ENCODE measurements around the gene IFNGR1.

IFNGR1 gene

GRCh38 chr6:137172734-137173431 lies 46.3 kb downstream of the IFNGR1 start:
- FAIRE-seq, result no peak

- no peak for FAIRE-seq
These were observed 47.1 kb downstream of the IFNGR1 start for GRCh38 chr6:137171824-137172733.

- no peak for FAIRE-seq
These were observed 48.2 kb downstream of the IFNGR1 start for GRCh38 chr6:137171053-137171374.

GRCh38 chr6:137170266-137171052 lies 48.7 kb downstream of the IFNGR1 start:
- FAIRE-seq, result no peak

GRCh38 chr6:137167702-137168377 lies 51.3 kb downstream of the IFNGR1 start:
- FAIRE-seq, result no peak

GRCh38 chr6:137166247-137167098 lies 52.7 kb downstream of the IFNGR1 start:
- FAIRE-seq, result no peak

GRCh38 chr6:137165375-137166246 lies 53.6 kb downstream of the IFNGR1 start:
- no peak for FAIRE-seq

GRCh38 chr6:137163732-137164318 lies 55.4 kb downstream of the IFNGR1 start:
- FAIRE-seq, result no peak

- FAIRE-seq, result no peak
These were observed 56.4 kb downstream of the IFNGR1 start for GRCh38 chr6:137162692-137163306.

GRCh38 chr6:137161949-137162348 lies 57.2 kb downstream of the IFNGR1 start:
- no peak for FAIRE-seq

- FAIRE-seq, result no peak
These were observed 58.4 kb downstream of the IFNGR1 start for GRCh38 chr6:137160763-137161162.

GRCh38 chr6:137159912-137160311 lies 59.3 kb downstream of the IFNGR1 start:
- no peak for FAIRE-seq

- no peak for FAIRE-seq
These were observed 61.6 kb downstream of the IFNGR1 start for GRCh38 chr6:137157601-137158000.

- no peak for FAIRE-seq
These were observed 62.5 kb downstream of the IFNGR1 start for GRCh38 chr6:137156650-137157049.

- no peak for FAIRE-seq
These were observed 63.4 kb downstream of the IFNGR1 start for GRCh38 chr6:137155830-137156229.

GRCh38 chr6:137150072-137150471 lies 69.1 kb downstream of the IFNGR1 start:
- FAIRE-seq, result no peak

- no peak for FAIRE-seq
These were observed 70.2 kb downstream of the IFNGR1 start for GRCh38 chr6:137149035-137149393.

- no peak for FAIRE-seq
These were observed 70.7 kb downstream of the IFNGR1 start for GRCh38 chr6:137148306-137149034.

Data from islet of Langerhans (tissue), 1 donor.